NCI-H2107 (cell line): Measurements from ENCODE around the gene SMARCAD1.
A peak's percentile ranks its signal among the peaks of the same experiment; 100 is the strongest.

Experiments
- DNase-seq: peaks from one replicate; lab custom pipeline; 2025; lab: John Stamatoyannopoulos, UW

SMARCAD1 gene, protein sequence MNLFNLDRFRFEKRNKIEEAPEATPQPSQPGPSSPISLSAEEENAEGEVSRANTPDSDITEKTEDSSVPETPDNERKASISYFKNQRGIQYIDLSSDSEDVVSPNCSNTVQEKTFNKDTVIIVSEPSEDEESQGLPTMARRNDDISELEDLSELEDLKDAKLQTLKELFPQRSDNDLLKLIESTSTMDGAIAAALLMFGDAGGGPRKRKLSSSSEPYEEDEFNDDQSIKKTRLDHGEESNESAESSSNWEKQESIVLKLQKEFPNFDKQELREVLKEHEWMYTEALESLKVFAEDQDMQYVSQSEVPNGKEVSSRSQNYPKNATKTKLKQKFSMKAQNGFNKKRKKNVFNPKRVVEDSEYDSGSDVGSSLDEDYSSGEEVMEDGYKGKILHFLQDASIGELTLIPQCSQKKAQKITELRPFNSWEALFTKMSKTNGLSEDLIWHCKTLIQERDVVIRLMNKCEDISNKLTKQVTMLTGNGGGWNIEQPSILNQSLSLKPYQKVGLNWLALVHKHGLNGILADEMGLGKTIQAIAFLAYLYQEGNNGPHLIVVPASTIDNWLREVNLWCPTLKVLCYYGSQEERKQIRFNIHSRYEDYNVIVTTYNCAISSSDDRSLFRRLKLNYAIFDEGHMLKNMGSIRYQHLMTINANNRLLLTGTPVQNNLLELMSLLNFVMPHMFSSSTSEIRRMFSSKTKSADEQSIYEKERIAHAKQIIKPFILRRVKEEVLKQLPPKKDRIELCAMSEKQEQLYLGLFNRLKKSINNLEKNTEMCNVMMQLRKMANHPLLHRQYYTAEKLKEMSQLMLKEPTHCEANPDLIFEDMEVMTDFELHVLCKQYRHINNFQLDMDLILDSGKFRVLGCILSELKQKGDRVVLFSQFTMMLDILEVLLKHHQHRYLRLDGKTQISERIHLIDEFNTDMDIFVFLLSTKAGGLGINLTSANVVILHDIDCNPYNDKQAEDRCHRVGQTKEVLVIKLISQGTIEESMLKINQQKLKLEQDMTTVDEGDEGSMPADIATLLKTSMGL

DNA sequence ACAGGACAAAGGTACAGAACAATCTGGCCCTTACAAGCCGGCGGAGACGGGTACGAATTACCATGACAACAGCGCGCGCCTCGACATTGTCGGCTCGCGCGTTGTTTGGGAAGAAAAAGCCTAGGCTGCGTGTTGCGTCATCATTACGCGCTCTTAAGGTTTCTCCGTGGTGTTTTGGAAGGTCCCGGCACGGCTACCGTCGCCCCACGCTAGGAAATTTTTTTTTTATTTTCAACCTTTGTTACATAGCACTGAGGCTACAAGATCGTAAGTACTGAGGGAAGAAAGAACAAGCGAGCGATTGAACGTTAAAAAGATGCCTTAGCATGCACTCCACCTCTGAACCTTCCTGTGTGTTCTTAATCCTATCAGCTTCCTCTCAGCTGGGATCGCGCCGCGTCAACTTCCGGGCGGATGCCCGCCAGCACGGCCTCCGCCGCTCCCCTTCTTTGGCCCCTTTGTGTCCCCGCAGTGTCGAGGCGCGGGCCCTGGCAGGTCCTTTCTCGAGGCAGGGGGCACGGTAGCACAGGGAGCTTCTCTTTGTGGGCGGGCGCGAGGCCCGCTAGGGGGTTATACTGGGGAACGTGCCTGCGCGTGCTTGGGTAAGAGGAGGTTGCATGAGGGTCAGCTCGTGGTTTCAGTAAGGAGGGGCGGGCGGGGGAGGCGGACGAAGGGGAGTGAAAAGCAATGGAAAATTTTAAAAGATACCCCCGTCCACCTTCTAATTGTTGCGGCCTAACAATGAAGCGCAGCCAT, at the start of gene SMARCAD1:
Gene SMARCAD1 (plus strand): TSS at position 397 of the 756 bp plus-strand sequence. CDS start 530 bp downstream, outside the sequence.
- DNase-seq, result peak; percentile 66

DNA sequence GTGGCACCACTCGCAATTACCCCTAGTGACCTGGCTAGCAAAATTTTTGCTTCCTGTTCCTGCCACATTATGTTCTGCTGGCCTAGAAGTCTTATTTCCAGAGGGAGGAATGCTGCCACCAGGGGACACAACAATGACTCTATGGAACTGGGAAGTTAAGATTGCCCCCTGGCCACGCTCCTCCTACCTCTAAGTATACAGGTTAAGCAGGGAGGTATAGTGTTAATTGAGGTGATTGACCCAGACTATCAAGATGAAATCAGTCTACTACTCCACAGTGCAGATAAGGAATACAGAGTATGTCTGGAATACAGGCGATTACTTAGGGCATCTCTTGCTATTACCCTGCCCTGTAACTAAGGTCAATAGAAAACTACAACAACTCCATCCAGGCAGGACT, 48.8 kb upstream of the SMARCAD1 start:
- DNase-seq, result no peak

DNA sequence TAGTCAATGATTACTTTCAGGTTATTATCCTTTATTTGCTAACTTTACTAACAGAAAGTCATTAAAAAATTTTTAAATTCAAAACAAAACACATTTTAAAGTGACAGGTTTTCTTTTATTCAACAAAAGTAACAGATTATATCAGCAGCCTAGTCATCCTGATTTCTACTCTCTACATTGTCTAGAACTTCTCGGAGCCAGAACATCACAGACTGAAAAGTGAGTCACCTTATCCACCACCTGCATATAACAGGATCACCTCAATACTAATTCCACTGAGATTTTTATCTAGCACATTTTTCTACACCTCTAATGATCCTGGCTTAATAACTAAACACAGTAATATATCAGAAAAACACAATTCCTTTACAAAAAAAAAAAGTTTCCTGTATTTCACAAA, 47.9 kb upstream of the SMARCAD1 start:
- no peak for DNase-seq

DNA sequence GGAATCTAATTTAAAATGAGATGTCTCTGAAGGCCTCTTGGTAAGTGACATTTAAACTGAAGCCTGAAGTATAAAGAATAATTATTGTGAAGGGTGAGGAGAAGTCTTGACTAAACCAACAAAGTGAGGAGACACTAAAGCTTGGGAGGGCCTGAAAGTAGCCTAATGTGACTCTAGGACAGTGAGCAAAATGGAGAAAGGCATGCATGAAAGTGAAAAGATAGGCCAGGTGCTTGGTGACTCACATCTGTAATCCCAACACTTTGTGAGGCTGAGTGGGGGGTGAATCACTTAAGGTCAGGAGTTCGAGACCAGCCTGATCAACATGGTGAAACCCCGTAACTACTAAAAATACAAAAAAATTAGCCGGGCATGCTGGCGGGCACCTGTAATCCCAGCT, 46.9 kb upstream of the SMARCAD1 start:
- no peak for DNase-seq

DNA sequence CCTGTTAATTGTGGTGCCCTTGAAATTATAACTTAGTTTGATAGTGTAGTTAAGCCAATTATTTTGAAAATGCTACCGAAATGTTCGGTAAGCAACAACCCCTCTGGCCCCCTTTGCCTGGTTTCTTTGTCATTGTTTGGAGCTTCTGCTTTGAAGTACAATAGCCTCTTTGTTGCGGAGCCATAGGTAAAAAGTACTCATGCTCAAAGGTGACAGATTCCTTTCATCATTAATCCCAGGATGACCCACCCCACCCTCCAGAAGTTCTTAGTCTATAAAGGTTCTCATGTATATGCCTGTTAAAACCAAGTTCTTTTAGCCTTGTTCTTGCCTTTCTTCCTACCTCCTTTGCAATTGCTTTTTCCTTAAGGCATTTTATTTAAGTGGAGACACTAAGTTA, 42.4 kb upstream of the SMARCAD1 start:
- no peak for DNase-seq

DNA sequence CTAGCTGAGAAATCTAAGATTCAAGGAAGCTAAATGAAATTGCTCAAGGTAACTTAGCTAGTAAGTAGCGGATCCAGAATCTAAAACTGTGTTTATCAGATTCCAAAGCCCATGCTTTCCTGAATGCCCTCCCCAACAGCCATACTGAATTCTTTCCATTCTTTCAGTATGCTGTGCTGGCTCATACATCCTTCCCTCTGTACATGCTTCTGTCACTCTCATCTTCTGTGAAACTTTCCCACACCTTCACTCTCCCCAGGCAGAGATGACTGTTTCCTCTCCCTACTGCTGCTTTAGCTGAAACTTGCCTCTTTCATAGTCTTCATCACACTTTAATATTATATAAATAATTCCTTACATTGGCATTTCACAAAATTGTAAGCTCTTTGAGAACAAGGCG, 39.3 kb upstream of the SMARCAD1 start:
- DNase-seq, result no peak

DNA sequence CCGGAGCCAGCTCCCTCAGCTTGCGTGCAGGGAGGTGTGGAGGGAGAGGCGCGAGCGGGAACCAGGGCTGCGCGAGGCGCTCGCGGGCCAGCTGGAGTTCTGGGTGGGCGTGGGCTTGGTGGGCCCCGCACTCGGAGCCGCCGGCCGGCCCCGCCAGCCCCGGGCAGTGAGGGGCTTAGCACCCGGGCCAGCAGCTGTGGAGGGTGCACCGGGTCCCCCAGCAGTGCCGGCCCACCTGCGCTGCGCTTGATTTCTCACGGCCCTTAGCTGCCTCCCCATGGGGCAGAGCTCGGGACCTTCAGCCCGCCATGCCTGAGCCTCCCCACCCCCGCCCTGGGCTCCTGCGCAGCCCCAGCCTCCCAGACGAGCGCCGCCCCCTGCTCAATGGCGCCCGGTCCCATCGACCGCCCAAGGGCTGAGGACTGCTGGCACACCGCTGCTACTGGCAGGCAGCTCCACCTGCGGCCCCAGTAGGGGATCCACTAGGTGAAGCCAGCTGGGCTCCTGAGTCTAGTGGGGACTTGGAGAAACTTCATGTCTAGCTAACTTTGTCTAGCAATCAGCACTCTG, 37.8 kb upstream of the SMARCAD1 start:
- no peak for DNase-seq

DNA sequence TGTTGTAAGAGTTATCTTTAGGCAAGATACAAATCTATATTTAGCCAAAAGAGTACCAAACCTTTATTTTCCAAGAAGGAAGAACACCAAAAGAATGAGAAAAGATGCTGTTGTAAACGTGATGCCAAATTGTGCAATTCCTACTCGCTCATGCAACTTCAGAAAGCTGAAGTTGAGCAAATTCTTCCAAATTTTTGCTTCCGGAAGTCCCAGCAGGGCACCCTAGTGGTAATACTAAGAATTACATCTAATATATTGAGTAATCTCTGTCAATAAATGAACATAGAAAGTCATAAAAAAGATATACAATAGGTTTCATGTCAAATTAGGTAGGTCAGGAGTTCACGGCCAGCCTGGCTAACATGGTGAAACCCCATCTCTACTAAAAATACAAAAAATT, 36.0 kb upstream of the SMARCAD1 start:
- no peak for DNase-seq

DNA sequence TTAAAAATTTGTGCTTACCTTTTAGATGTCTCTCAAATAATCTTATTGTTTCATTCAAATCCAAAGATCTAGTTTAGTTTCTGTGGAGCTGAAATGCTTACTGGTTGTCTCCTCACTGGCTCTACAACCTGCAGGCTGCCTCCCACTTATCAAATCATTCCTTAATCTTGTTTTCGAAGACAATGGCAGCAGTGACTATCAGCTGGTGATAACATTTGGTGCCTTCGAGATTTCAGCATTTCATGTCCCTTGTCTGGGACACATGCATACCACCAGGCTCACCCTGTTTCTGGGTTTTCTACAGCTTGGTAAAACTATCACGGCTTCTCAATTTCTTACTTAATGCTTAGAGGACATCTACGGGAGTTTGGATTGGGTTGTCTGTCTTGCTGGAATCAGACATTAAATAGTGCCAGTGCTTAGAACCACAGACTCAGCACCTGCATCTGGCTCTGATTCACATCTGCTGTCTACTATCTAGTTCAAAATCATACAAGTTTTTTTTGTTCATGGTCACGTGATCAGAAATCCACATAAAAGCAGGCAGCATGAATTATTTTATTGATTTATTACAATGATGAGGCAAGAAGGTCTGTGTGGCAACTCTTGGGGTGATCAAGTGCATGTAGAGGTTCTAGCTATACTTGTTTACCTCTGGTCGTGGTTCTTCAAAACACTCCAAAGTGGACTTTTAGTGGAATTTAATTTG, 32.0 kb upstream of the SMARCAD1 start:
- DNase-seq, result no peak

DNA sequence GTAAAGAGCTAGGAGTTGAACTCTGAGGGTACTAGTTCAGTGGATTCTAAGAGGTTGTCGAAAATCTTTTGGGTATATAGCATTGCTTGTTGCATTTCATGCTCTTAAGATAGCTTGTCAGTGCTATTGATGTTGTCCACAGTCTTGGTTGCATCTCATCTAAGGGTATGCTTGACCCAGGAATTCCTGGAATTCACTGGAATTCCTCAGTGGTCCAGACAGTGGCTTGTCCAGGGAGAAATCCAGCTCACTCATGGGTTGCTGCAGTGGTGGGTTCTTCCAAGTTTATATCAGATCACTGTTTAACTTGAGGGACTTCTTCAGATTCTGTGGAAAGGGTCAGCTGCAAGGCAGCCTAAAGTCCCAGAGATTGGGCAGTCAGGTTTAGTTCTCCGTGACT, 29.8 kb upstream of the SMARCAD1 start:
- no peak for DNase-seq

DNA sequence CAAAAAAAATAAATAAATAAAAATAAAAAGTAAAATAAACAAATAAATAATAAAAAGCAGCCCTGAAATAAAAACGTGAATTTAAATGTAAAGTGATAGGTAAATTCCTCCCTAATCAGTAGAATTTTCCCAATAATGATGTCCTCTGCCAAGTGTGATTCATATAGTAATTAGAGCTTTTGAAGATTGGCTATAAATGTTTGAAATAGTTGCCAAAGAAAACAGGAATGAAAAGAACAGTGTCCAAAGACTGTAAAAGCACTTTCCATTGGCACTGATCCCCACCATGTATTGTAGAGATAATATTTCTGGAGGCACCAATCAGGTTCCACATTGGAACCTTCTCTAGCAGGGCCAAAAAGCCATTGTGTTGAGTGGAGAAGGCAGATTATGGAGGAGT, 25.9 kb upstream of the SMARCAD1 start:
- DNase-seq, result no peak

DNA sequence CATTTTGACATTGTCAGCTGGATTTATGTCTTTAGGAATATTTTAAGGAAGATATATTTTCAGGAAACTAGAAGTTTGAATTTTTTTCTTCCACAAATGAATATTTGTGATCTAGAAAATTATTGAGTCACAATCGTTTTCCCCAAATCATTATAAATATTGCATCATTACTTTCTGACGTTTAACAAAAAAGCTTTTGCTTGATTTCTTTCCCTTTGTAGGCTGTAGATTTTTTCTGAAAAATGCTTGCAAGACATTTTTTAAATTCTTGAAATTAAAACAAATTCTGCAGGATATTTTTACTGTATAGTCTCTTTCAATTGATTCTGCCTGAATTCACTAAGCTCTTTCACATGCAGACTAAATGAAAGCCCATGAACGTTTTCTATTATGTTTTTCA, 4.9 kb upstream of the SMARCAD1 start:
- DNase-seq, result no peak

DNA sequence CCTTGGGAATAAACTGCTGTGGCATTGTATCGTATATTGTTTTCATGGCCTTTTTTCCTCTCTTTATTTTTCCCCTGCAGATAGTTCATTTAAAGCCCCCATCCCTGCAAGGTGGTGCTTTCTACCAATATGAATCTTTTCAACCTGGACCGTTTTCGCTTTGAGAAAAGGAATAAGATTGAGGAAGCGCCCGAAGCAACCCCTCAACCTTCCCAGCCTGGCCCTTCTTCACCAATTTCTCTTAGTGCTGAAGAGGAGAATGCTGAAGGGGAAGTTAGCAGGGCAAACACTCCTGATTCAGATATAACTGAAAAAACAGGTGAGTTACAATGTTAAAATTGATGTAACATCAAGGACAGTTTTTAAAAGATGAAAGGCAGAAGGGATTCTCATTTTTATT, 601 bp downstream of the SMARCAD1 start:
- no peak for DNase-seq

DNA sequence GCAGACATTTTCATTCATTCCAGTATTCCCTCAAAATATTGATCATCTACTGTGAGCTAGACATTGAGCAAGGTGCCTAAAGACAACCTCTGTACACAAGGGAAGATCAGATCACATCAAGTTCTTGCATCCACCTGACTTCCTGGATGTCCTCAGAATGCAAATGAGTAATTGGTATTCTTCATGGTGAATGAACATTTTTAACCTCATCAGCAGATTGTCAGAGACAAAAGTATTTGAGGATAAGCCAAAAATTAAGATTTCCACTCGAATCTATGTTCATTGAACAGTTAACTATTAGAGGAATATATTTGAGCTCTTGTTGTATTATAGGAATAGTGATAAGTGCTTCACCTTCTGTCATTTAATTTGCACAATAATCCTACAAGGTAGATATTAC, 1.3 kb downstream of the SMARCAD1 start:
- no peak for DNase-seq

DNA sequence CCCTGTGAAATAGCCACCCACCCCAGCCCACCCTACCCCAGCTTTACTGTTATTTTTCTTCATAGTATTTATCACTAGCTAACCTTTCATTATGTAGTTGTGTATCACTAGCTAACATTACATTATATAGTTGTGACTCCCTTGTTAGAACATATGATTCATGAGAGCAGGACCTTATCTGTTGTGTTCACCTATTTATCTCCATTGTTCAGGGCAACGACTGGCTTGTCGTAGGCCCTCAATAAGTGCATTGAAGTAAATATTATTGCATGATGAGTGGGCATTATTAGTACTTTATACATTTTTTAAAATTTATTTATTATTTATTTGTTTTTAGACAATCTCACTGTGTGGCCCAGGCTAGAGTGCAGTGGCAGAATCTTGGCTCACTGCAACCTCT, 4.2 kb downstream of the SMARCAD1 start:
- no peak for DNase-seq

DNA sequence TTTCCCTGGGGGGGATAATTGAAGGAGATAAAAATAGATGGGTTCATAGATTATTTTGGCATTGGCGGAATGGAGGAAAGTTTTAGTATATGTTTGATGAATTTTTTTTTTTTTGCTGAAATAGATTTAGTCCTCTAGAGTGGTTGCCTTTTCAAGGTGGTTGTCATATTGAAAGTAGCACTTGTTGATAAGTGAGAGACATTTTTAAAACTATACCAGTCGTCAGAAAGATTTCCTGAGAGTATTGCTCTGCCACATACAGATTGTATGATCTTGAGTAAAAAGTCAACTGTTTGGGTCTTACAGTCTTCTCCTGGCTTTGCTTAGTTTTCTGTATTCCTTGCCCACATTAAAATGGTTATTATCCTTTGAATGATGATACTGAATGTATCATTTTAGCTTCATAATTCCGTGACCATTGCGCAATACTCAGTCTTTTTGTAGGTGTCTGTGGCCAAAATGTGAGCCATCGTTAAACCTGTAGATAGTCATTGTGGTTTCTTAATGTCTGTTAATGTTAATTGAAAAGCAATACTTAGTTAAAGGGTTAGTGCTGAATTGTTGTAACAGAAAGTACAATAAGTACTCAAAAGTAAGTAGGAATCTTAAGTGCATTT, 7.1 kb downstream of the SMARCAD1 start:
- DNase-seq, result no peak

DNA sequence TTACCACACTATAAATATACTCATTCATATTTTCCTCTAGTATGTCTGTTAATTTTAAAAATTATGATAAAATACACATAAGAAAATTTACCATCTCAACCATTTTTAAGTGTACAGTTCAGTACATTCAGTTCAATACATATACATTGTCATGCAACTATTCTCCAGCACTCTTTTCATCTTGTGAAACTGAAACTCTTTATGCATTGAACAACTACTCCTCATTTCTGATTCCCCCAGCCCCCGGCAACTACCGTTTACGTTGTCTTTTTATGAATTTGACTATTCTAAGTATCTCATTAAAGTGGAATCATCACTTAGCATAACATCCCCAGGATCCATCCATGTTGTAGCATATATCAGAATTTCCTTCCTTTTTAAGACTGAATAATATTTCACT, 8.7 kb downstream of the SMARCAD1 start:
- DNase-seq, result no peak

DNA sequence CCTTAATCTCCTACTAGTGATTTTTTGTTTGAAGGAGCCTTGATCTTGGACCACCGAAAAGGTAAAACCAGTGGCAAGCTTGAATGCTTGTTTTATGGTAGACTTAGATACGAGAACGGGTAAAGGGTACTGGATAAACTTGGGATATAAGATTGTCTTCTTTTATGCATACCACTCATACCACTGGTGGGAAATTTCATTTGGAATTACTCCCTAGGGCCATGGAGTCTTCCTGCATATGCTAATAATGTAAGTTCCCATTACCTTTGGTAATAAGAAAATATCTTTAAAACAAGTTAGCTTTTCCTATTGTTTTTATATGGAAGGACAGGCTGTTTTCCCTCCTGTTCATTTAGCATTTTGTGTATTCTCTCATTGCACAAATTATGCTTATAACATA, 11.7 kb downstream of the SMARCAD1 start:
- no peak for DNase-seq

DNA sequence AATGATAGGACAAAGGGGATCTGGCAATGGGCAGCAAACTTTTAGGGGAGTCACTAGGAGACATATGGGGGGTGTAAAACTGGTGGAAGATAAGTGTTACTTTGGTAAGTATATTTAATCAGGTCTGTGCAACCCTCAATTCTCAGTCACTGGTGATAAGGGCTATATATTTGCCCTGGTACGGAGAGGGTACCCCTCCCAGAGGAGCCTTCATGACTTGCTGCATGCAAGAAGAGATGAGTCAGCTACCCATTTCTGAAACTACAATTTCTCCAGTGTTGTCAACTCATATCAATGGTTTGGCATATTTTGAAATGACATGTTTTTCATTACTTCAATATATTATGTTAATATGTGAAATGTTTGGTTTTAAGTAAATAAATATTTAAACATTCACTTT, 14.3 kb downstream of the SMARCAD1 start:
- DNase-seq, result no peak

DNA sequence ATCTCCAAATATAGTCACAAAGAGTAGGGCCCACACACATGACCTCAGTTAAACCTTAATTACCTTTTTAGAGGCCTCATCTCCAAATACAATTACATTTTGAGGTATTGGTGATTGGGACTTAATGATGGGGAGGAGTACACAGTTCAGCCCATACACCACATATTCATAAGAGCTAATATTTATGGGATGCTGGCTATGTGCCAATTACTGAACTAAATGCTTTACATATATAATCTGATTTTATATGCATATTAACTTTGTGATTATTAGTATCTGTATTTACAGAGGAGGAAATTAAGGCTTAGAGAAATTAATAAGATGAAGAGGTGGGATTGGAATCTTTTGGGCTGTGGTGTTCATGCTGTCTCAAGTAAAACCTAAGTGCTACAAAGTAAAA, 17.8 kb downstream of the SMARCAD1 start:
- no peak for DNase-seq

DNA sequence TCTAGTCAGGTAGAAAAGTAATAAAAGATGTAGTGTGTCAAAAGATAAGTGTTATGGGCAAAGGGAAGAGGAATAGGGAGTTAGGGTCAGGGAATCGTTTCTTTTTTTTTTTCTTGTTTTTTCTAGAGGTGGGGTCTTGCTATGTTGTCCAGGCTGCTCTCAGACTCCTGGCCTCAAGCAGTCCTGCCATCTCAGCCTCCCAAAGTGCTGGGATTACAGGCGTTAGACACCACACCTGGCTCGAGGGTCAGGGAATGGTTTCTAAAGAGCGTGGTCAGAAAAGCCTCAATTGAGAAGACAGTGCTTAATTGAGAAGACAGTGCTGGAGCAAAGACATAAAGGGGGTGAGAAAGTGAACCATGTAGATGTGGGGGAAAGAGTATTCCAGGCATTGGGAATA, 19.1 kb downstream of the SMARCAD1 start:
- DNase-seq, result no peak
